Measurements from ENCODE around the gene LPAR3.

DNA sequence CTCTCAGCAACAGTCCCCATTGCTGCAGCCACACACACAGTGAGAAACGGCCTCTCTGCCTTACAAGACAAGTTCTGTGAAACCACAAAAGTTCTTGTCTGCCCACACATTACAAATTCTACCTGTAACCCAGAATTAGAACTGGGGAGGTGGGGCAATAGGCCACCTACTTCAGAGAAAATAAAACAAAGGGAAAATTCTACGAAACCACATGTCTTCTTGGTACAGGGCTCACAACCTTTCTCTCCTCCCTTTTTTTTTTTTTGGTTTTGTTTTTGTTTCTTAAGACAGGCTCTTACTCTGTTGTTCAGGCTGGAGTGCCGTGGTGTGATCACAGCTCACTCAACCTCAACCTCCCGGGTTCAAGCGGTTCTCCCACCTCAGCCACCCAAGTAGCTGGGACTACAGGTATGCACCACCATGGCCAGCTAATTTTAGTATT, 30.2 kb downstream of the LPAR3 start:
- TF ChIP-seq, protein P1, sequence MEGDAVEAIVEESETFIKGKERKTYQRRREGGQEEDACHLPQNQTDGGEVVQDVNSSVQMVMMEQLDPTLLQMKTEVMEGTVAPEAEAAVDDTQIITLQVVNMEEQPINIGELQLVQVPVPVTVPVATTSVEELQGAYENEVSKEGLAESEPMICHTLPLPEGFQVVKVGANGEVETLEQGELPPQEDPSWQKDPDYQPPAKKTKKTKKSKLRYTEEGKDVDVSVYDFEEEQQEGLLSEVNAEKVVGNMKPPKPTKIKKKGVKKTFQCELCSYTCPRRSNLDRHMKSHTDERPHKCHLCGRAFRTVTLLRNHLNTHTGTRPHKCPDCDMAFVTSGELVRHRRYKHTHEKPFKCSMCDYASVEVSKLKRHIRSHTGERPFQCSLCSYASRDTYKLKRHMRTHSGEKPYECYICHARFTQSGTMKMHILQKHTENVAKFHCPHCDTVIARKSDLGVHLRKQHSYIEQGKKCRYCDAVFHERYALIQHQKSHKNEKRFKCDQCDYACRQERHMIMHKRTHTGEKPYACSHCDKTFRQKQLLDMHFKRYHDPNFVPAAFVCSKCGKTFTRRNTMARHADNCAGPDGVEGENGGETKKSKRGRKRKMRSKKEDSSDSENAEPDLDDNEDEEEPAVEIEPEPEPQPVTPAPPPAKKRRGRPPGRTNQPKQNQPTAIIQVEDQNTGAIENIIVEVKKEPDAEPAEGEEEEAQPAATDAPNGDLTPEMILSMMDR (conservative IDR thresholded peaks at IDR 0.05) = no peak
- TF ChIP-seq EZH2 (IDR thresholded peaks at IDR 0.05; ENCODE audit: low read depth) = no peak

All from PC-9 (cell line).